ENCODE data around the gene ENTPD6. TPM values are rescaled to one million over a fixed set of nuclear protein-coding genes. Genes with fewer than 3 reads are reported as not detected.

The ENTPD6 gene
- total RNA-seq, 4 donors from 2014 or later, result 33.8 to 103 (median 47.0) TPM

- no peak for DNase-seq (ENCODE audit: low spot score in 2 of 2)
- Histone ChIP-seq H3K36me3 (peaks cover 96% of the 10 kb centered on the region), H3K9me3 (no peaks in the 10 kb centered on the region), H3K27ac (no peak overlapping the region), H3K27me3 (no peaks in the 10 kb centered on the region), H3K4me1 (no peaks in the 10 kb centered on the region), H3K4me3 (no peak overlapping the region)
- no peak for TF ChIP-seq EP300 (IDR thresholded peaks at IDR 0.05)
- TF ChIP-seq POLR2A (IDR thresholded peaks at IDR 0.05), result no peak
- TF ChIP-seq CTCF (IDR thresholded peaks at IDR 0.05), result no peak
- TF ChIP-seq POLR2AphosphoS5 (IDR thresholded peaks at IDR 0.05), result no peak
- 75% methylated on average over 7 of the region's 7 CpGs for WGBS
These were observed 18.9 kb downstream of the ENTPD6 start for GRCh38 chr20:25214426-25214790.

- Histone ChIP-seq H3K9me3 (no peaks in the 10 kb centered on the region), H3K27ac (no peak overlapping the region), H3K4me1 (no peaks in the 10 kb centered on the region), H3K36me3 (peaks cover 94% of the 10 kb centered on the region), H3K27me3 (no peaks in the 10 kb centered on the region), H3K4me3 (no peak overlapping the region)
- DNase-seq (ENCODE audit: low spot score in 2 of 2), result peak in 1 of 2 donors; percentile 32
- WGBS, result 95% methylated on average over 7 of the region's 7 CpGs
- no peak for TF ChIP-seq EP300 (IDR thresholded peaks at IDR 0.05)
- no peak for TF ChIP-seq POLR2AphosphoS5 (IDR thresholded peaks at IDR 0.05)
- no peak for TF ChIP-seq POLR2A (IDR thresholded peaks at IDR 0.05)
- no peak for TF ChIP-seq CTCF (IDR thresholded peaks at IDR 0.05)
These were observed 19.3 kb downstream of the ENTPD6 start for GRCh38 chr20:25214819-25215218.

GRCh38 chr20:25215521-25215920 is 20.0 kb downstream of the ENTPD6 start:
- H3K27me3 ChIP-seq, result no peaks in the 10 kb centered on the region
- peaks cover 87% of the 10 kb centered on the region for H3K36me3 ChIP-seq
- H3K9me3 ChIP-seq, result no peaks in the 10 kb centered on the region
- H3K4me1 ChIP-seq, result no peaks in the 10 kb centered on the region
- peak; percentile 15 to 34 for DNase-seq (ENCODE audit: low spot score in 2 of 2)
- H3K27ac ChIP-seq, result no peak overlapping the region
- H3K4me3 ChIP-seq, result no peak overlapping the region
- WGBS, result 95% methylated on average over 10 of the region's 10 CpGs
- TF ChIP-seq CTCF (IDR thresholded peaks at IDR 0.05) (no peak), EP300 (IDR thresholded peaks at IDR 0.05) (no peak), POLR2AphosphoS5 (IDR thresholded peaks at IDR 0.05) (no peak), POLR2A (IDR thresholded peaks at IDR 0.05) (no peak)

GRCh38 chr20:25216199-25216945 is 20.9 kb downstream of the ENTPD6 start:
- H3K36me3 ChIP-seq, result peaks cover 84% of the 10 kb centered on the region
- H3K27me3 ChIP-seq, result no peaks in the 10 kb centered on the region
- DNase-seq (ENCODE audit: low spot score in 2 of 2), result peak in 1 of 2 donors; percentile 11
- 82% methylated on average over 13 of the region's 16 CpGs for WGBS
- no peak for TF ChIP-seq CTCF (IDR thresholded peaks at IDR 0.05)
- TF ChIP-seq POLR2AphosphoS5 (IDR thresholded peaks at IDR 0.05), result no peak
- no peak for TF ChIP-seq EP300 (IDR thresholded peaks at IDR 0.05)
- no peak for TF ChIP-seq POLR2A (IDR thresholded peaks at IDR 0.05)
- no peak overlapping the region for H3K27ac ChIP-seq
- no peaks in the 10 kb centered on the region for H3K4me1 ChIP-seq
- H3K4me3 ChIP-seq, result no peak overlapping the region
- H3K9me3 ChIP-seq, result no peaks in the 10 kb centered on the region

- peaks cover 76% of the 10 kb centered on the region for H3K36me3 ChIP-seq
- no peak overlapping the region for H3K4me3 ChIP-seq
- peak; percentile 31 to 52 for DNase-seq (ENCODE audit: low spot score in 2 of 2)
- WGBS, result 89% methylated on average over 21 of the region's 21 CpGs
- TF ChIP-seq EP300 (IDR thresholded peaks at IDR 0.05), result no peak
- TF ChIP-seq POLR2A (IDR thresholded peaks at IDR 0.05), result no peak
- no peak for TF ChIP-seq CTCF (IDR thresholded peaks at IDR 0.05)
- no peak for TF ChIP-seq POLR2AphosphoS5 (IDR thresholded peaks at IDR 0.05)
- H3K27me3 ChIP-seq, result no peaks in the 10 kb centered on the region
- no peaks in the 10 kb centered on the region for H3K4me1 ChIP-seq
- no peak overlapping the region for H3K27ac ChIP-seq
- H3K9me3 ChIP-seq, result no peaks in the 10 kb centered on the region
These were observed 21.9 kb downstream of the ENTPD6 start for GRCh38 chr20:25217161-25218108.
